Putamen (tissue), 1 donor: ENCODE data around the gene CBX8.

ENCODE experiments used
- DNase-seq: peaks from one replicate; pipeline ENCODE4 v3.0.0-alpha.2; 2016; ENCODE audit warnings: low spot score

CBX8 gene

GRCh38 chr17:79796763-79797491 is at the start of gene CBX8:
Gene CBX8, minus strand, starts transcription at chr17:79797077. Its CDS starts 79 bp downstream, at chr17:79796998.
- DNase-seq: peak; percentile 99

- DNase-seq: no peak
Observed at GRCh38 chr17:79845601-79845949, 48.7 kb upstream of the CBX8 start.

- DNase-seq: no peak
Observed at GRCh38 chr17:79844869-79845600, 48.2 kb upstream of the CBX8 start.

GRCh38 chr17:79843816-79844800 is 47.2 kb upstream of the CBX8 start:
- DNase-seq: no peak

- no peak for DNase-seq
Observed at GRCh38 chr17:79843474-79843815, 46.6 kb upstream of the CBX8 start.

GRCh38 chr17:79842656-79843473 is 46.0 kb upstream of the CBX8 start:
- DNase-seq: no peak

GRCh38 chr17:79842136-79842655 is 45.3 kb upstream of the CBX8 start:
- no peak for DNase-seq

GRCh38 chr17:79841369-79842135 is 44.7 kb upstream of the CBX8 start:
- DNase-seq: no peak

GRCh38 chr17:79840989-79841286 is 44.1 kb upstream of the CBX8 start:
- no peak for DNase-seq

- no peak for DNase-seq
Observed at GRCh38 chr17:79840269-79840988, 43.6 kb upstream of the CBX8 start.

- peak; percentile 98 for DNase-seq
Observed at GRCh38 chr17:79839356-79840268, 42.7 kb upstream of the CBX8 start, which contains the start of gene CBX4. Gene CBX4, minus strand, starts transcription at chr17:79839440. Its CDS starts 189 bp downstream, at chr17:79839251.

- DNase-seq: peak; percentile 79
Observed at GRCh38 chr17:79838522-79839274, 41.8 kb upstream of the CBX8 start.

- DNase-seq: no peak
Observed at GRCh38 chr17:79837888-79838521, 41.1 kb upstream of the CBX8 start.

- DNase-seq: no peak
Observed at GRCh38 chr17:79836972-79837887, 40.4 kb upstream of the CBX8 start.

GRCh38 chr17:79836510-79836971 is 39.7 kb upstream of the CBX8 start:
- DNase-seq: no peak

- no peak for DNase-seq
Observed at GRCh38 chr17:79835953-79836509, 39.2 kb upstream of the CBX8 start.
